ENCODE results near the gene AKR1D1.
A peak's percentile ranks its signal among the peaks of the same experiment; 100 is the strongest.
"Not testable (repeated sequence)": the region's sequence is repeated elsewhere in the genome, so short reads cannot be mapped to it uniquely, and the experiment has no call there.

The AKR1D1 gene

DNA sequence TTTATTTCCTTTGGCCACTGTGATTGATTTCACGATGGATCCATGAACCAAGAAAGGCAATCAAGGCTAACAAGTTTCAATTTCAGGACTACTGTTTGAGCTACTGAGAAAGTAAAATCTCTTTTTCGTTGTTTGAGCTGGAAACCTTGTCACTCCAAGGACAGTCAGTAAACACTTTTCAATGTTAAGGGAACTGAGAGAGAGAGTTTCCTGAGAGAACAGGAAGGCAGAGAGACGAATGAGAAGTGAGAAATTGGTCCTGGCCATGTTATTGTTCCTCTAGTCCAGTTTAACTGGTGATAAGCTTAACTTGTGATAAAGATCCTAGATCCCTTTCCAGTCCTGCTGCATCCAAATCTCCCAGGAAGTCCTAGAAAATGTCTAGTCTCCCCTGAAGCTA lies 909 bp upstream of the AKR1D1 start:
- TF ChIP-seq TAF1 (IDR thresholded peaks at IDR 0.05; ENCODE audit: borderline replicate concordance, low read depth, low read length) (no peak), POLR2AphosphoS5 (IDR thresholded peaks at IDR 0.05; ENCODE audit: low read depth, low read length) (no peak), POLR2A (IDR thresholded peaks at IDR 0.05; ENCODE audit: low read depth, low read length) (no peak)
- no peak for DNase-seq (ENCODE audit: insufficient read length)
- FAIRE-seq, result no peak

DNA sequence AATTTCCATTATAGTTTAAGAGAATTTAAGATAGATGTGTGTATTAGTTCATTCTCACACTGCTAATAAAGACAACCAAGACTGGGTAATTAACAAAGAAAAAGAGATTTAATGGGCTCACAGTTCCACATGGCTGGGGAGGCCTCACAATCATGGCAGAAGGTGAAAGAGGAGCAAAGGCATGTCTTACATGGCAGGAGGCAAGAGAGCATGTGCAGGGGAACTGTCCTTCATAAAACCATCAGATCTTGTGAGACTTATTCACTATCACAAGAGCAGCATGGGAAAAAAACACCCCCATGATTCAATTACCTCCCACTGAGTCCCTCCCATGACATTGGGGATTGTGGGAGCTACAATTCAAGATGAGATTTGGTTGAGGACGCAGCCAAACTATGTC lies 473 bp upstream of the AKR1D1 start:
- not testable (repeated sequence) for DNase-seq (ENCODE audit: insufficient read length); FAIRE-seq

DNA sequence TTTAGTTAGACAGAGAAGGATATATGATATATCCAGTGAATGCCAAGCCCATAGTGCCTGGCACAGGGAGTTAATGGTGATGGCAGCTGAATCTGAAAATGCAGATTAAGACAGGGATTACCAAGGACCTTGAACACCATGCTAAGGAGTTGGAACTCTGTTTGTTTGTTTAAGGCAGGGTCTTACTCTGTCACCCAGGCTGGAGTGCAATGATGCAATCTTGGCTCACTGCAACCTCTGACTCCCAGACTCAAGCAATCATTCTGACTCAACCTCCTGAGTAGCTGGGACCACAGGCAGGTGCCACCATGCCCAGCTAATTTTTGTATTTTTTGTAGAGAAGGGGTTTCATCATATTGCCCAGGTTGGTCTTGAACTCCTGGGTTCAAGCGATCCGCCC lies 1.6 kb downstream of the AKR1D1 start:
- no peak for FAIRE-seq

DNA sequence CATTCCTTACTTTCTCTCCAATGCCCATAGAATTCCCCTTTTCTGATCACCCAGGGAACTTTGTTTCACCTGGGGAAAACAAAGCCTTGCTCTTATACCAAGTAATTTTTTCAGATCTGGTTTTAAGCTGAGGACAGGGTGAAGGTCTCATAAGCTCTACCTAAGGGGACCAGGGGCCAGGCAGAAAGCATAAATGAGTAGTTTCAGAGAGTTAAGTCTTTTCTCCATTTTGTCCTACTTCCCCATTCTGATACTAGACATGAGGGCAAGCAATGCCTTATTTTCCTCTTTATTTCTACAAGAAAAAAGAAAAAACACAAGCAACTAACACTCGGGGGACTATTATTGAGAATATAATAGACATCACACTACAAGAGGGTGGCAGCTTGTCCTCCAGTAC lies 2.9 kb downstream of the AKR1D1 start:
- FAIRE-seq (no peak), DNase-seq (ENCODE audit: insufficient read length) (no peak)
- TF ChIP-seq TAF1 (IDR thresholded peaks at IDR 0.05; ENCODE audit: borderline replicate concordance, low read depth, low read length) (no peak), POLR2A (IDR thresholded peaks at IDR 0.05; ENCODE audit: low read depth, low read length) (no peak), POLR2AphosphoS5 (IDR thresholded peaks at IDR 0.05; ENCODE audit: low read depth, low read length) (no peak)

More for the DNA sequence above, 1.6 kb downstream of the AKR1D1 start:
- no peak for TF ChIP-seq POLR2AphosphoS5 (IDR thresholded peaks at IDR 0.05; ENCODE audit: low read depth, low read length)
- no peak for TF ChIP-seq TAF1 (IDR thresholded peaks at IDR 0.05; ENCODE audit: borderline replicate concordance, low read depth, low read length)
- no peak for TF ChIP-seq POLR2A (IDR thresholded peaks at IDR 0.05; ENCODE audit: low read depth, low read length)
- DNase-seq (ENCODE audit: insufficient read length), result no peak

DNA sequence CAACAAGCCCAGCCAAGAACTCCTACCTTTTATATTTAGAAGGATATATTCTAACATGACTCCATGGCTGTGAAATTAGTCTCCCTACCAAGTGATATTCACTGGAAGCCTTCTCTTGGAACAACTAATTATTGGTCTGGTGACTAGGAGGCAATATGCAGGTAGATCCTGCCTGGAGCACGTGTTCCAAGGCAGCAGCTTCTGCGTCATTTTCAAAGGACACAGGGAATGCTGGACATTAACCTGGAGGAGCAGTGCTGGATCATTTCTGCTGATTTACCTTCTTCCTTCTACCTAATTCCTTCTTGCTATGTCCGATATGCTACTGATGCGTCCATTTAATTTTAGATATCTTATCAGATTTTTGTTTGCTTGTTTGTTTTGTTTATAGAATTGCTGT lies 5.6 kb downstream of the AKR1D1 start:
- DNase-seq (ENCODE audit: insufficient read length) (no peak), FAIRE-seq (no peak)
- no peak for TF ChIP-seq POLR2AphosphoS5 (IDR thresholded peaks at IDR 0.05; ENCODE audit: low read depth, low read length)
- no peak for TF ChIP-seq TAF1 (IDR thresholded peaks at IDR 0.05; ENCODE audit: borderline replicate concordance, low read depth, low read length)
- TF ChIP-seq POLR2A (IDR thresholded peaks at IDR 0.05; ENCODE audit: low read depth, low read length), result no peak

DNA sequence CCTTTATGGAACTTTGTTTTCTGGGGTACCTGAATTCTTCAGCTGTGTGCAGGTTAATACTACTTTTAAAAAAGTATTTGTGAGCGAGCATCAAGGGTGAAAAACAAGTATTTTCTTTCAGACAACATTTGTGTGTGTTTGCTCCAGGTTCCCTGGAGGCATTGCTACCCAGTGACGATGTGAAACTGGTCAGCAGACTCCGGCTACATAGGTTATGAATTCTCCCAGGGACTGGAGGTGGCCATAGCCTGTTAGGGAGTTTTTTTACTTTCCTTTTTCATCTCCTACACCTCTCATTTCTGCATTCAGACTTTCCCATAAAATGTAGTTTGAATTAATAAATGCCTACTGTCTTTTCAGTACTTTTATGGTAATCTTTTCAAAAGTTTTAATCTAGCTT lies 7.6 kb downstream of the AKR1D1 start:
- no peak for FAIRE-seq
- TF ChIP-seq POLR2AphosphoS5 (IDR thresholded peaks at IDR 0.05; ENCODE audit: low read depth, low read length) (no peak), POLR2A (IDR thresholded peaks at IDR 0.05; ENCODE audit: low read depth, low read length) (no peak), TAF1 (IDR thresholded peaks at IDR 0.05; ENCODE audit: borderline replicate concordance, low read depth, low read length) (no peak)
- no peak for DNase-seq (ENCODE audit: insufficient read length)

DNA sequence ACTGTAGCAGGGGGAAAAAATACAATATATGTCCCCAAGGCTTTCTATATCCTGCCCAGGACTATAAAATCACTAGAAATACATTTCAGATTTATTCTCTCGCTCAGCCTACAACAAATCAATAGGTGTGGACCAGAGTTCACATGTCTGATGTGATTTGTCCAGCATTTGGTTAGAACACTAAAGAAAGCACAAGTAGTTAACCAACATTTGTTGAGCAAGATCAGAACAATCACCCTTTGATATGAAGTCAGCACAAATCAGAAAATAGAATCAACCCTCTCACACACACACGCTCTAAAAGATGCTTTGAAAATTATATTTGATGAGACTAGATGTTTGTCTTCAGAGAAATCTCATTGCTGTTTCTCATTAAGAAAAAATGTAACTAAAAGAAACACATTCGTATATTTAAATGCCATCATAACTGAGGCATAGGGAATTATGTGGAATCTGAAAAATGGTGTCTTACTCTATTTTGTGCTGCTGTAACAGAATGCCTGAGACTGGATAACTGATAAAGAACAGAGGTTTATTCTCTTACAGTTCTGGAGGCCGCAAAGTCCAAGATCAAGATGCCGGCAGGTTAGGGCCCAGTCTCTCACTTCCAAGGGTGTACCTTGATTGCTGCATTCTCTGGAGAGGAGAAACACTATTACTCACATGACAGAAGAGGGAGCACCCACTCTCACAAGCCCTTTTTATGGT lies 10.5 kb downstream of the AKR1D1 start:
- no peak for TF ChIP-seq TAF1 (IDR thresholded peaks at IDR 0.05; ENCODE audit: borderline replicate concordance, low read depth, low read length)
- TF ChIP-seq POLR2AphosphoS5 (IDR thresholded peaks at IDR 0.05; ENCODE audit: low read depth, low read length), result no peak
- TF ChIP-seq POLR2A (IDR thresholded peaks at IDR 0.05; ENCODE audit: low read depth, low read length), result no peak

DNA sequence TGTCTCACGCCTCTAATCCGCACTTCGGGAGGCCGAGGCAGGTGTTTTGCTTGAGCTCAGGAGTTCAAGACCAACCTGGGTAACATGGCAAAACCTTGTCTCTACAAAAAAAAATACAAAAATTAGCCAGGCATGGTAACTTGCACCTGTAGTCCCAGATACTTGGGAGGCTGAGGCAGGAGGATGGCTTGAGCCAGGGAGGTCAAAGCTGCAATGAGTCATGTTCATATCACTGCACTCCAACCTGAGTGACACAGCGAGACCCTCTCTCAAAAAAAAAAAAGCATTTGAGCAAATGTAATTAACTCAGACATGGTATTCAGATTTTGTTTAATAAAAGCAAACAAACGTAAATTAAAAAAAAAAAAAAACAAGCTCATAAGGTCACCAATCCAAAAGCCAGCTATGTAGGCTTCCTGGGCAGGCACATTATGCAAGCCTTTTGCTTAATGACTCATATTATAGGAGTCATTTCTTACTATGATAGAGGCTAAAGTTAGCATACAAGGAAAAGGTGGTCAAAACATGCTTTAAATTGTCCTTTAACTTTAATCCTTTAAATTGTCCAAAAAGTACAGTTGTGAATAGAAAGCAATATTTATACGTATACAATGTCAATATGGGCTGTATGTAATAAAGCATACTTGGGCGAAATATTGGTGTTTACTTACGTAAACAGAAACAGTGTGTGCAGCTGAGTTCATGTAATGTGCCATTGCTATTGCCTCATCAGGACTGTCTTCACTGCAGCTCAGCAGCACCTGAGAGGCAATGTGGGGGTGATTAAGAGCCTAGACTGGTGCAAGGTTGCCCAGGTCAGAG lies 13.0 kb downstream of the AKR1D1 start:
- TF ChIP-seq POLR2A (IDR thresholded peaks at IDR 0.05; ENCODE audit: low read depth, low read length), result no peak
- no peak for TF ChIP-seq TAF1 (IDR thresholded peaks at IDR 0.05; ENCODE audit: borderline replicate concordance, low read depth, low read length)
- no peak for TF ChIP-seq POLR2AphosphoS5 (IDR thresholded peaks at IDR 0.05; ENCODE audit: low read depth, low read length)
- DNase-seq (ENCODE audit: insufficient read length) (no peak), FAIRE-seq (peak; percentile 78)

More for the DNA sequence above, 10.5 kb downstream of the AKR1D1 start:
- DNase-seq (ENCODE audit: insufficient read length) (no peak), FAIRE-seq (no peak)

DNA sequence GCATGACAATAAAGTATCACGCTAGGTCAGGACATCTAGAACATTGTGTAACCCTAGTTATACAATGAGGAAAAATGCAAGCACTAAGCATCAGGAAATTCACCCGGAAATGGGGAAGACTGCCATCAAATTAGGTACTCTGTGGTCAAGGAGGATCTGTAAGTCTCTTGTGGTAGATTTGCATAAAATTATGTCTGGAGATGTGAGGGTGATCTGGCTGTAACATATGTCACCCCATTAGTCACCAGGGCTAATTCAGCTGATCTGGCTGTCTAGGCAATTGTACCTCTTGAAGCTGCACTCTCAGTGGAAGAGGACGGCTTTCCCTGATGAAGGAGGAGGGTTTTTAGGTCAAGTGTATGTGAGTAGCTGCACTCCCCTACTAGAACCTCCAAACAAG lies 14.8 kb downstream of the AKR1D1 start:
- TF ChIP-seq POLR2AphosphoS5 (IDR thresholded peaks at IDR 0.05; ENCODE audit: low read depth, low read length) (no peak), TAF1 (IDR thresholded peaks at IDR 0.05; ENCODE audit: borderline replicate concordance, low read depth, low read length) (no peak), POLR2A (IDR thresholded peaks at IDR 0.05; ENCODE audit: low read depth, low read length) (no peak)
- no peak for FAIRE-seq
- no peak for DNase-seq (ENCODE audit: insufficient read length)

DNA sequence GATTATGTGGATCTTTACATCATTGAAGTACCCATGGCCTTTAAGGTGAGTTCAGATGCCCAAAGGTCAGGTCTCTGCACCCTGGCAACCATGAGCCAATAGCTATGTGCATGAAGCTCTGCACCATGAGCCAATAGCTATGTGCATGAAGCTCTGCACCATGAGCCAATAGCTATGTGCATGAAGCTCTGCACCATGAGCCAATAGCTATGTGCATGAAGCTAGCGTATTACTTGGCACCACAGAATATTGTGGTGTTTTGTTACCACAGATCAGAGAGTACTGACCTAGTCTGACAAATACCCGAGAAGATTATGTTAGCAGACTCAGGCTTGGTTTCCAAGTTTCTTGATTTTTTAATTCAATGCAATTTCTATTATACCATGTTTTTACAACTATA lies 15.6 kb downstream of the AKR1D1 start:
- DNase-seq (ENCODE audit: insufficient read length); FAIRE-seq: not testable (repeated sequence)

DNA sequence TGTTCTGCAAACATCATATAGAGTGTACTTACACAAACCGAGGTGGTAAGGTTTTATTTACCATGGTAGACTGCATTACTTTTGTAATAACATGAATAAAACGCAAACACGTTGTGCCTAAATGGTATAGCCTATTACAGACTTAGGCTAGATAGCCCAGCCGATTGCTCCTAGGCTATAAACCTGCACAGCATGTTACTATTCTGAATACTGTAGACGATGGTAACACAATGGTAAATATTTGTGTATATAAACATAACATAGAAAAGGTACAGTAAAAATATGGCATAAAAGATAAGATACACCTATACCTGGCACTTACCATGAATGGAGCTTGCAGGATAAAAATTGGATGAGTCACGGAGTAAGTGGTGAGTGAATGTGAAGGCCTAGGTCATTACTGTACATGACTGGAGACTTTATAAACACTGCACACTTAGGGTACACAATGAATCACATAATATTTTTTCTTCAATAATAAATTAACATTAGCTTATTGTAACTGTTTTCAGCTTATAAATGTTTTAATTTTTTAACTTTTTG lies 16.3 kb downstream of the AKR1D1 start:
- DNase-seq (ENCODE audit: insufficient read length) (no peak), FAIRE-seq (no peak)
- TF ChIP-seq TAF1 (IDR thresholded peaks at IDR 0.05; ENCODE audit: borderline replicate concordance, low read depth, low read length) (no peak), POLR2A (IDR thresholded peaks at IDR 0.05; ENCODE audit: low read depth, low read length) (no peak), POLR2AphosphoS5 (IDR thresholded peaks at IDR 0.05; ENCODE audit: low read depth, low read length) (no peak)

Measured in GM12892 (cell line).